Stimulated activated CD8-positive, alpha-beta memory T cell treated with anti-CD3 and anti-CD28 coated beads, Interleukin-15, amount 100 ng/mL, for 1 hour (primary cell): ENCODE data around the gene ZNF195.
"Not testable (repeated sequence)": the region's sequence is repeated elsewhere in the genome, so short reads cannot be mapped to it uniquely, and the experiment has no call there.

Experiments used
- DNase-seq: peaks from one replicate; pipeline ENCODE4 v3.0.0-alpha.2; 2020; ENCODE audit warnings: low read depth

ZNF195 gene

GRCh38 chr11:3402181-3402860 is 23.4 kb upstream of the ZNF195 start:
- not testable (repeated sequence) for DNase-seq

- not testable (repeated sequence) for DNase-seq
Observed at GRCh38 chr11:3401052-3401451, 22.1 kb upstream of the ZNF195 start.

- DNase-seq: not testable (repeated sequence)
Observed at GRCh38 chr11:3398509-3398908, 19.6 kb upstream of the ZNF195 start.

GRCh38 chr11:3398106-3398505 is 19.2 kb upstream of the ZNF195 start:
- not testable (repeated sequence) for DNase-seq

GRCh38 chr11:3397210-3397609 is 18.3 kb upstream of the ZNF195 start:
- not testable (repeated sequence) for DNase-seq

- DNase-seq: not testable (repeated sequence)
Observed at GRCh38 chr11:3395468-3395867, 16.5 kb upstream of the ZNF195 start.

GRCh38 chr11:3394956-3395355 is 16.0 kb upstream of the ZNF195 start:
- DNase-seq: not testable (repeated sequence)

- DNase-seq: not testable (repeated sequence)
Observed at GRCh38 chr11:3393450-3393849, 14.5 kb upstream of the ZNF195 start.

GRCh38 chr11:3382613-3383285 is 3.8 kb upstream of the ZNF195 start:
- no peak for DNase-seq

GRCh38 chr11:3381794-3382193 is 2.8 kb upstream of the ZNF195 start:
- DNase-seq: no peak

GRCh38 chr11:3380706-3381545 is 2.0 kb upstream of the ZNF195 start:
- no peak for DNase-seq

GRCh38 chr11:3375552-3375951 is 3.4 kb downstream of the ZNF195 start:
- no peak for DNase-seq

GRCh38 chr11:3370311-3370870 is 8.6 kb downstream of the ZNF195 start:
- no peak for DNase-seq

GRCh38 chr11:3369366-3369765 is 9.6 kb downstream of the ZNF195 start:
- no peak for DNase-seq

GRCh38 chr11:3368199-3368598 is 10.7 kb downstream of the ZNF195 start:
- no peak for DNase-seq

GRCh38 chr11:3367221-3367620 is 11.7 kb downstream of the ZNF195 start:
- DNase-seq: no peak

- DNase-seq: no peak
Observed at GRCh38 chr11:3359092-3359824, 19.7 kb downstream of the ZNF195 start.

- no peak for DNase-seq
Observed at GRCh38 chr11:3357994-3358676, 20.8 kb downstream of the ZNF195 start.

GRCh38 chr11:3357302-3357701 is 21.6 kb downstream of the ZNF195 start:
- no peak for DNase-seq

GRCh38 chr11:3356858-3357257 is 22.1 kb downstream of the ZNF195 start:
- DNase-seq: no peak

GRCh38 chr11:3353066-3353465 is 25.9 kb downstream of the ZNF195 start:
- no peak for DNase-seq
